C4-2B (cell line): ENCODE measurements around the gene FOXN3.

Source experiments
- ZFX ChIP-seq: fragments of 450-650 bp; IDR thresholded peaks from 2 replicates; pipeline ENCODE4 v1.6.1; 2017
- TF ChIP-seq, protein P1 (sequence below): fragments of 450-650 bp; conservative IDR thresholded peaks from 2 replicates; pipeline ENCODE4 v1.5.1; 2017; ENCODE audit warnings: mild to moderate bottlenecking

DNA sequence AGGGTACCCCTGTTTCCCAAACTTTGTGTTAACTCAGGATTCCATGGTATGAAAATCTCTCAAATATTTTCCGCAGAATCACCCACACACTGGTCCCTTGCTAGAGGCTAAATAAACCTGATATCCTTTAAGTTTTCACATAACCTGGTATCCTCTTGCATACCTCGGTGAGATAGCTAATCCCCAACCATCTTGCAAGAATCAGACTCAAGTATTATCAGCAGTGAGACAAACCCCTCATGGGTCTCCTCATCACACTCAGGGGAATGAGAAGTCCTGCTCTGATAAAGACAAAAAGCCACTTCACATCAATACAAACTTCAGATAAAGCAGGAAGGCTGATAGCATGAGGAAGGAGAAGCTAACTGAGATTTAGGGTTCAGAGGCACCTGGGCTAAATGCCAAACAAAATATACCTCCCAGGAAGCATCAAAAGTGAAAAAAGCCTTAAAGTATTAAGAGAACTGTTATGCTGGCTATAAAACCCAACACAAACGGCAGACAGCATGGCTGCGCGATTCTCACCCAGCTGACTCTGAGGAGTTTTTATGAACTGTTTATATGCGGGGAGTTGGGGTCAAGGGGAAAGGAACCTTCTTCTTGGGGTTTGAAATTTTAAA lies 96.5 kb downstream of the FOXN3 start:
- TF ChIP-seq, protein P1, sequence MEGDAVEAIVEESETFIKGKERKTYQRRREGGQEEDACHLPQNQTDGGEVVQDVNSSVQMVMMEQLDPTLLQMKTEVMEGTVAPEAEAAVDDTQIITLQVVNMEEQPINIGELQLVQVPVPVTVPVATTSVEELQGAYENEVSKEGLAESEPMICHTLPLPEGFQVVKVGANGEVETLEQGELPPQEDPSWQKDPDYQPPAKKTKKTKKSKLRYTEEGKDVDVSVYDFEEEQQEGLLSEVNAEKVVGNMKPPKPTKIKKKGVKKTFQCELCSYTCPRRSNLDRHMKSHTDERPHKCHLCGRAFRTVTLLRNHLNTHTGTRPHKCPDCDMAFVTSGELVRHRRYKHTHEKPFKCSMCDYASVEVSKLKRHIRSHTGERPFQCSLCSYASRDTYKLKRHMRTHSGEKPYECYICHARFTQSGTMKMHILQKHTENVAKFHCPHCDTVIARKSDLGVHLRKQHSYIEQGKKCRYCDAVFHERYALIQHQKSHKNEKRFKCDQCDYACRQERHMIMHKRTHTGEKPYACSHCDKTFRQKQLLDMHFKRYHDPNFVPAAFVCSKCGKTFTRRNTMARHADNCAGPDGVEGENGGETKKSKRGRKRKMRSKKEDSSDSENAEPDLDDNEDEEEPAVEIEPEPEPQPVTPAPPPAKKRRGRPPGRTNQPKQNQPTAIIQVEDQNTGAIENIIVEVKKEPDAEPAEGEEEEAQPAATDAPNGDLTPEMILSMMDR: no peak
- TF ChIP-seq ZFX: no peak
